NCI-H1048 (cell line): ENCODE results near the gene VAMP2.
A peak's percentile ranks its signal among the peaks of the same experiment; 100 is the strongest.

Experiments
- DNase-seq: peaks from one replicate; lab custom pipeline; 2025; lab: John Stamatoyannopoulos, UW

VAMP2 gene, protein sequence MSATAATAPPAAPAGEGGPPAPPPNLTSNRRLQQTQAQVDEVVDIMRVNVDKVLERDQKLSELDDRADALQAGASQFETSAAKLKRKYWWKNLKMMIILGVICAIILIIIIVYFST

DNA sequence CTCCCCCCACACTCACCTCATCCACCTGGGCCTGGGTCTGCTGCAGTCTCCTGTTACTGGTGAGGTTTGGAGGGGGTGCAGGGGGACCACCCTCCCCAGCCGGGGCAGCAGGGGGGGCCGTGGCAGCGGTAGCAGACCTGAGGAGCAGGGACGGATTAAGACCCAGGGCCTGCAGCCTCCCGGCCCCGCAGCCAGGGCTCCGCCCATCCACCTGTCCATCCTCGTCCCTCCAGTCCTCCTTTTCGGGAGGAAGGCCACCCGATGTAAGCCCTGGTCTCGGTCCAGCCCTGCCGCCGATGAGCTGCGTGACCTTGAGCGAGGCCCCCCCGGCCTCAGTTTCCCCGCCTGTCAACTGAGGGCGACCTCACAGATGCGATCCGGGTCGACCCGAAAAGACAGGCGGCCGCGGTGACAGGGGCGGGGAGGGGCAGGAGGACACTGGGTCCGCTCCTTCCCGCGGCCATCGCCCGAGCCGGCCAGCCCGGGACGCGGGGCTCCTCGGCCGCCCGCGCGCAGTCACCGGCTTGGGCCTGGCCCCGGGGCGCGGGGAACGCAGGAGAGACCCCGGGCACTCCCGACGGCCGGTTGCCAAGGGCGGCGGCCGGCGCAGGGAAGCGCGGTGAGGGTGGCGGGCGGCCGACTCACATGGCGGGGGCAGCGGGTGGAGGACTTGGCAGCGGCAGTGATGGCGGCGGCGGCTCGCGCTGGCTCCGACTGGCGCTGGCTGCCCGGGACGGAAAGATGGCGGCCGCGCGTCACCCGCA lies at the start of gene VAMP2:
TSS of gene VAMP2 (minus strand) at position 716 of the 764 bp plus-strand sequence. CDS start at position 647, 69 bp downstream.
- peak; percentile 44 for DNase-seq

DNA sequence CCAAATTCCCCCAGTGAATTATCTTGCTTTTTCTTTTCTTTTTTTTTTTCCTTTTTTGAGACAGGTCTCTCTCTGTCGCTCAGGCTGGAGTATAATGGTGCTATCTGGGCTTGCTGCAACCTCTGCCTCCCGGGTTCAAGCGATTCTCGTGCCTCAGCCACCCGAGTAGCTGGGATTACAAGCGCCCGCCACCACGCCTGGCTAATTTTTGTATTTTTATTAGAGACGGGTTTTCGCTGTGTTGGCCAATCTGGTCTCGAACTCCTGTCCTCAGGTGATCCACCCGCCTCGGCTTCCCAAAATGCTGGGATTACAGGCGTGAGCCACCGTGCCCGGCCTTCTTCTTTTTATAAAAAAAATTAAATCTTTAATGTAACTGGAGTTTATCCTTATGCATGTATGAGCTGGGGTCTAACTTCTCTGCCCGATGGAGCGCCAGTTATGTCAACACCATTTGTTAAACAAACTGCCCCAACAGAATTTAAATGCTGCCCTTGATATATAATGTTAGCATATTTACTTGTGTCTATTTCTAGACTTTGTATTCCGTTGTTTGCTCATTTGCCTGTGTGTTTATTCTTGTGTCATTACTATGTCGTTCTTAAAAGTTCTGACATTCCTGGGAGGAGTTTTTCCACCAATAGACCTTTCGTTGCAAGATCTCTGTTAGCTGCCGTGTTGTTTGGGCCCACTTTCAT lies 48.2 kb upstream of the VAMP2 start:
- no peak for DNase-seq

DNA sequence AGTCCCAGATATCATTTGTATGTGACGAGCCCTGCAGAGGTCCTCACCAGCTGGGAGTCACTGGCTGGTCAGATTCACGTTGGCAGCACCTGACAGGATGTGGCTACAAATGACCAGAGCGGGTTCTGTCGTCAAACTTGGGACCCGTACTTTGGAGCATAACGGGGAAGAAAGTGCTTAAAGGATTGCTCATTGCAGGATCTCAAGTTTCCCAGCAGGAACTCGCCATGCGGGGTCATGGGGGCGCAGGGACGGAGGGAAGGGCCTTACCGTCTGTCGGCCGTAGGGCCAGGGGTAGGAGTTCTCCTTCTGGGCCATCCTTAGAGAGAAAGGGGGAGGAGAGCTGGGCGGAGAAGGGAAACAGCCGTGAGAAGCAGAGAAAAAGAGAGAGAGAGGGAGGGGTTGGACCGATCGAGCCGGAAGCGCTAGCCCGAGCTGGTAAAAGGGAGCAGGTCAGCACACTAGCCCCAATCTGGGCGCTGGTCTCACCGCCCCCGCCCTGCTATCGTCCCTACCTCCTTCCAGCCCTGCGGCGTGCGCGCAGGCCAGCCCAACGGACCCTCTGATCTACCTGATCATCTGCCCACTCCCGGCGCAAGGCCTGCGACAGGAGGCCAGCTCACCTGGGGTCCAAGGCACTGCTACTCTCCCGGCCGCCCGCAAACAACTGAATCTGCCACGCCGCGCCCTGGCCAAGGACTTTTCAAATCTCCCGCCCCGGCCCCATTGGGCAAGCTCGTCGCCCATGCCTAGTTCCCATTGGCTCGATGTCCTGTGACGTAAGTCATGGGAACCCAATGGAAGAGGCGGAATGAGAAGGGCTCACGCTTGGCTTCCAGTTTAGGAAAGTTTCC lies 47.4 kb upstream of the VAMP2 start, which contains the start of gene AURKB:
TSS of gene AURKB (minus strand) at position 669 of the 854 bp plus-strand sequence. CDS start at position 318, 351 bp downstream.
- peak; percentile 92 for DNase-seq

DNA sequence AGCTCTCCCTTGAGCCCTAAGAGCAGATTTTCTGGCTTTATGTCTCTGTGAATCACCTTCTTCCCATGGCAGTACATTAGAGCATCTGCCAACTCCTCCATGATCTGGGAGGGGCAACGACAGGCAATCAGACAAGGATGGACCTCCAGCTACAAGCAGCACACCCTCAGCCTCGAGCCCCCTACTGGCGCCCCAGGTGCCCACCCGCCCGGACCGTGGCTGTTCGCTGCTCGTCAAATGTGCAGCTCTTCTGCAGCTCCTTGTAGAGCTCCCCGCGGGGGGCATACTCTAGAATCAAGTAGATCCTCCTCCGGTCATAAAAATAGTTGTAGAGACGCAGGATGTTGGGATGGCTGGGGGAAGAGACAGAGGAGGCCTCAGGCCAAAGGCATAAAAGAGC lies 43.8 kb upstream of the VAMP2 start:
- DNase-seq, result no peak

DNA sequence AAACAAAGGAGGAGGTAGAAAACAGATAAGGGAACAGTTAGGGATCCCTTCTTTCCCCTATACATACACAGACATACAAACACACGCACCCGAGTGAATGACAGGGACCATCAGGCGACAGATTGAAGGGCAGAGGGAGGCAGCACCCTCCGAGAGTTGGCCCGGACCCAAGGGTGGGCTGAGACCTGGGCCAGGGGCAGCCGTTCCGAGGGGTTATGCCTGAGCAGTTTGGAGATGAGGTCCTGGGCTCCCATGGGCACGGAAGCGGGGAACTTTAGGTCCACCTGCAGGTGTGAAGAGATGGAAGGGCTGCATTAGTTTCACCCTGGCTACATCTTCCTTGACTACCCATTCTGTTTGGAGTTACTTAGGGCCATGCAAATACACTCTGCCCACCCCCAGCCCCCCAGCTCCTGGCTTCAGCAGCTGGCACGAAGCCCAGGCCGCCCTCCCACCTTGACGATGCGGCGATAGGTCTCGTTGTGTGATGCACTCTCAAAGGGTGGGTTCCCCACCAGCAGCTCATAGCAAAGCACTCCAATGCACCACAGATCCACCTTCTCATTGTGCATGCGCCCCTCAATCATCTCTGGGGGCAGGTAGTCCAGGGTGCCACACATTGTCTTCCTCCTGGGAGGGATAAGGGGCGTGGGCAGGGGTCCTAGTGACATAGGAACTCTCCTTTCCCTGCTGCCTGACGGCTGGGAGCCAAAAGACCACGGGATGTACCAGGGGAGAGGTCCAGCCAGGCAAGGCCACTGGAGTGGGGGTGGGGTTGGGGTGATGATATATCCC lies 42.2 kb upstream of the VAMP2 start:
- no peak for DNase-seq

DNA sequence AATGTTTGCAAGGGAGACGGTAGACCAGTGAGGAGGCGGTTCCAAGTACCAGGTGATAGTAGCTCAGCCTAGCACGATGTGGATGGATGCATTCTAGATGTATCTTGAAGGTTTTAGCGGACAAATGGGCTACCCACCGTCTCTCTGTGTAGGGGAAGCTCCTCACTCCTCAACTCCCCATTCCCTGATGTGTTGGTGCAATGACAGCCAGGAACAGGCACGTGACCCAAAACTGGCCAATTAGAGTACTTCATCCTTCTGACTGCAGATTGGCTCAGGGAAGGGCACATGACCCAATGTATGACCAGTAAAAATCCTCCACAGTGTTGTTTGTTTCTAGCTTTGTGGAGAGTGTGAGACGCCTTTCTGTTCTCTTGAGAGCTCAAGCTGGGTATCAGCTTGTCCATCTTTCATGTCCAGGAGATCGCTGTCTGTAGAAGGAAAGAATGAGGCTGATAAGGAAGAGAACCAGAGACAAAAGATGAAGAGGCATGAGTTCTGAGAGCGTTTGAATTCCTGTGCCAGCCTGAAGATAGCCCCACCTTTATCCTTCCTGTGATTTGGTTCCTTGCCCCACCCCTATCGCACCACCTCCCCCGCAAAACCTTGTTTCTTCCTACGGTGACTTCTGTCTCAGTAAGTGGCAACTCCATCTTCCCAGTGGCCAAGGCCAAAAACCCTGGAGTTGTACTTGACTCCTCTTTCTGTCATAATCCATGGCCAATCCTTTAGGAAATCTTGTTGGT lies 29.5 kb upstream of the VAMP2 start:
- DNase-seq, result peak; percentile 64

DNA sequence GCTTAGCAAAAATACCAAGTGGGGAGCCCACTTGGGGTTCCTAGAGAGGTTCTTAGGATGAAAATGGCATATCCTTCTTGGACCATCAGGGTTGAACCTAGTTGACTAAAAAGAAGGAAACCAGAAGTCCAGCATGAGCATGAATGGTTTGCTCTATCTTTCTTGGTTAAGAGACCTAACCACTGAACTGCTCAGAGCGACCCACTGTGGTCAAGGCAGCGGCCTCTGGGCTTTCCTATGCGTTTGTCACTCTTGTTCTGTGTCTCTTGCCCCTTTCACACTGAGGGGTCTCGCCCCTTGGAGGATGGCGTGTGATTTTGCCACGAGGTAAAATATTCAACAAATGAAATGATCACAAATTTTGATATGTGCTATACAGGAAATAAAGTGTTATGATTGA lies 27.8 kb upstream of the VAMP2 start:
- no peak for DNase-seq

DNA sequence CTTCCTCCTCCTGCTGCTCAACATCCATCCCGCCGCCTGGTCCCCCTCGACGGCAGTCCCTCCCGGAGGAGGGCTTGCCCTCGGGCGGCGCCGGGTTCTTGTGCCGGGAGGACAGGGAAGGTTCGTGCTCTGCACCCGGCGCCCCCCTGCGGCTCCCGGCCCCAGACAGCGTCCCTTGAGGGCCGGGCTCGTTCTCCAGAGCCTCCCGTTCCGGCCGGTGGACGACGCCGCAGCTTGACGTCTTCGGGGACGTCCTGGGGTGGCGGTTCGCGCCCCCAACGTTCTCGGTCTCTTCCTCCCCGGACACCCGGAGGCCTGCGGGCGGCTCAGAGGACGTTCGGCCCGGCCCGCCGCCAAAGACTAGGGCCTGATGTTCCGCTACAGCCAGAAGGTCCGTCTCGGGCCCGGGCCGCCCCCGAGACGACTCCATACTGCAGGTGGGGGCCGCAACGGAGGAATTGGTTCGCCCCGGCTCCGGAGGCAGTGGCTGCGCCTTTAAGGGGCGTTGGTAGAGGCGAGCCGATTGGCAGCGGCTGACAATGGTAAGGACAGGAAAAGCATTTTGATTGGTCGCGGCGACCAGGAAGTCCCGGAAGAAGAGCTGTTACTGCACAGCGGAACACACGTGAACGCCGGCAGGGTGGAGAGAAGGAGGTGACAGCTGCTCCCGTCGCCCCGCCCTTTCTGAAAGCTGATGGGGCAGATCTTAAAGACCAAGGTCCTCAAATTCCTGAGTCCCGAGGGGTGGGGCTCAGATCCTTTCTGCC lies 27.1 kb upstream of the VAMP2 start, which contains the start of gene BORCS6:
TSS of gene BORCS6 (minus strand) at position 470 of the 767 bp plus-strand sequence. CDS start at position 430, 40 bp downstream.
- peak; percentile 83 for DNase-seq

DNA sequence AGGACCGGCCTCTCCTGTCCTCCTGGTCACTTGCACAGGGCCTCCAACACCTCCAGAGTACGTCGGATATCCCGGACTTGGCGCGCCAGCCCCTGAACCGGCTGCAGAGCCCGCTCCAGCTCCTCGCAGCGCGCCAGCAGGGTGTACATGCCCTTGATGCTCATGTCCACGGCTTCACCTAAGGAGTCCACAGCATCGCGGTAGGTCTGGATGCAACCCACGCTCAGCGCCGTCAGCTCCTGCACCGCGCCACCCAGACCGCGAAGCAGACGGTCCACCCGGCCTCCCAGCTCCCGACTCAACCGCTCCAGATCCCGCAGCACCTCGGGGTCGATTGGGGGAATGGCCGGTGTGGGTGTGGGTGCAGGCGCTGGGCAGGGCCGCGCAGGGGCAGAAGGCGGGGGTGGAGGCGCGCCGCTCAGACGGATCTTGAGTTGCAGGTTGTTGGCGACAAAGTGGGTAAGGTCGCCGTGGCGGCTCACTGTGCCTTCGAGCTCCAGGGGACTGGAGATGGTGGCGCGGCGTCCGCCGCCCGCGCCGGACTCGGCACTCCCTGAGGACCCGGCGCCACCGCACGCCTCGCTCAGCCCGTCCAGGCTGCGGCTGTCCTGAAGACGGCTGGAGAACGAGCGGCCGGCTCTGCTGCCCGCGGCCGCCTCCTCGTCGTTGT lies 26.4 kb upstream of the VAMP2 start:
- DNase-seq, result no peak

DNA sequence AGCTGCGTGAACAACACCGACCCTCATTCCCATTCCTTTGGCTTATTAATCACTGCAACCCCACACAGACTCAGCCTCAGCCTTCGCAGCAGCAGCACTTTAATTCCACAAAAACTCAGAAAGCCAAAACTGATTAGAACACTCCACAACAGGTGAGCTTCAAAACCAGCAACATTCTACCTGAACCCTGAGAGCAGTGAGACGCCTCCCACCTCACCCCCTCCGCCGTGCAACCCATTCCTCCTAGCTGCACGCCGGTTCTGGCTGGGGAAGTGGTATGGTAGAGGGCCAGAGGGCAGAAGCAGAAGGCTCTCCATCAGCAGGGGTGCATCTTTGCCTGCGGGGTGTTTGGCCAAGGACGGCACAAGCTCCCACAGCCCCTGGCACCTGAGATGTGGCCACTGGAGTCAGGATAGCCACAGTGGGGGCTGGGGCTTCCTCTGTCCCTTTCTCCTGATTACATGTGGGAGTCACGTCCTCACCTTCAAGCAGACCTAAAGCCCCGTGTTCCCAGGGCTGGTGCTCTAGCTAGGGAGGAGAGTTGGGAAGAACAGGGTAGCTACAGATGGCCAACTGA lies 25.6 kb upstream of the VAMP2 start:
- no peak for DNase-seq

DNA sequence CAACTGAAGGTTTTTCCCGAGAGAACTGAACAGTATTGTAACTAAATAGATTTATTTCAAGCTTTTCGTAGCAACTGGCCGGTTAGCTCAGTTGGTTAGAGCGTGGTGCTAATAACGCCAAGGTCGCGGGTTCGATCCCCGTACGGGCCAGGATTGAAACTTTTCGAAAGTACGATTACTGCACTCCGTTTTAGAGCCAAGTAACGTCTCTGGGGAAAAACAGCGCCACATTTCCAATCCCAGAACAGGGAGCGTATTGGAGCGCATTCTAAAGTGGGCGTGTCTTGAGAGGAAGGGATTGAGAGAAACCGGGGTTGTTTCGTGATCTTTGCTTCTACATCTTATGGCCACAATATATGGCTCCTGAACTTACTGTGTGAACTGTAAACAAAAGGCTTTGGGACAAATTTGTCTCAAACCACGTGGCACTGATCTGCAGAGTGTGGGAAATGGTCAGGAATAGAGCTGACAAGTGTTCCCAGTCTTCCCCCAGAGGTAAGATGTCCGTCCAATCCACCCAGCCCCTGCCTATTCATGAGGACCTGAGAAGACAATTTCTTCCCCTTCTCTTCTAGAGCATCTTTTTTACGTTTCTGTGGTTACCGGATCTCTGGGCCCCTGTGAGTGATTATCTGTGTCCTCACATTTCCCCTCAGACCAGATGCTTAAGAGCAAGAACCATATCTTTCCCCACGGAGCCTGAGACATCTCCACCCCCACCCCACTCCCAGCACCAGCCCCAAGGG lies 24.9 kb upstream of the VAMP2 start:
- DNase-seq, result peak; percentile 92

DNA sequence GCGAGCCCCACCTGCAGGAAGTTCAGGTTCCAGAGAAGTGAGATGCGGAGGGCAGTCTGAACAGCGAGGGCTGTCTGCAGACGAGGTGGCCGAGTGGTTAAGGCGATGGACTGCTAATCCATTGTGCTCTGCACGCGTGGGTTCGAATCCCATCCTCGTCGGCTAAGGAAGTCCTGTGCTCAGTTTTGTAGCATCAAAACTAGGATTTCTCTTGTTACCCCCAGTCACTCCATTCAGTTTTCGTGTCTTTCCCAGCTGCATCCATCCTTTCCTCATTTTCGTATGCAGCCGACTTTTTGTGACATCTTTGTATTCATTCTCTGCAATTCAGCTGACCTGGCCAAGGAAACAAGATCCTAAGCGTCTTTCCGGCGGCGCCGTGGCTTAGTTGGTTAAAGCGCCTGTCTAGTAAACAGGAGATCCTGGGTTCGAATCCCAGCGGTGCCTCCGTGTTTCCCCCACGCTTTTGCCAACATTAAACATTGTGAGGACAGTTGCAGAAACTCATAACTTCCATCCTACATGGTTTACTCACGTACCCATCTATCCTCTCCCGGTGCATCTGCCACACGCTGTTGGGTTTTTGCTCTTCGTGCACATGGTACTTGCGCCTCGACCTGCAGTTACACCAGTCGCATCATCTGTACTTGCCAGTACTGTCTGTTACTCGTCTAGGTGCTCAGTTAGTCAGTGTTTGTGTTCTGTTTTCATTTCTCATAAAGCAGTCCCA lies 24.2 kb upstream of the VAMP2 start:
- peak; percentile 86 for DNase-seq

DNA sequence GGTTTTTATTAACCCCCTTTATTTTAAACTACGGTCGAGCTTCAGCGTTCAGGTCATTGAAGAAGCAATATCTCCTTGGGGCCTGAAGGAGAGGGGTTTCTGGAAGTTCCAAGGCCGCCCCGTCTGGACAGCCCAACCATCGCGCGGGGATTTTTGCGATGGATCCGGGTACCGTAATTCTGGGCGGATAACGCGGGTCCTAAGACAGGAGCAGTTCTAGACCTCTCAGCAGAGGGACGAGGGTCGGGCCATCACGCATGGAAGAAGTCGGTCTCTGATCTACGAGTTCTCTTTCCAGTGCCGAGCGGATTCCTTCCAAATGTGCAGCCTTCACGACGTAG lies 23.7 kb upstream of the VAMP2 start:
- DNase-seq, result no peak

DNA sequence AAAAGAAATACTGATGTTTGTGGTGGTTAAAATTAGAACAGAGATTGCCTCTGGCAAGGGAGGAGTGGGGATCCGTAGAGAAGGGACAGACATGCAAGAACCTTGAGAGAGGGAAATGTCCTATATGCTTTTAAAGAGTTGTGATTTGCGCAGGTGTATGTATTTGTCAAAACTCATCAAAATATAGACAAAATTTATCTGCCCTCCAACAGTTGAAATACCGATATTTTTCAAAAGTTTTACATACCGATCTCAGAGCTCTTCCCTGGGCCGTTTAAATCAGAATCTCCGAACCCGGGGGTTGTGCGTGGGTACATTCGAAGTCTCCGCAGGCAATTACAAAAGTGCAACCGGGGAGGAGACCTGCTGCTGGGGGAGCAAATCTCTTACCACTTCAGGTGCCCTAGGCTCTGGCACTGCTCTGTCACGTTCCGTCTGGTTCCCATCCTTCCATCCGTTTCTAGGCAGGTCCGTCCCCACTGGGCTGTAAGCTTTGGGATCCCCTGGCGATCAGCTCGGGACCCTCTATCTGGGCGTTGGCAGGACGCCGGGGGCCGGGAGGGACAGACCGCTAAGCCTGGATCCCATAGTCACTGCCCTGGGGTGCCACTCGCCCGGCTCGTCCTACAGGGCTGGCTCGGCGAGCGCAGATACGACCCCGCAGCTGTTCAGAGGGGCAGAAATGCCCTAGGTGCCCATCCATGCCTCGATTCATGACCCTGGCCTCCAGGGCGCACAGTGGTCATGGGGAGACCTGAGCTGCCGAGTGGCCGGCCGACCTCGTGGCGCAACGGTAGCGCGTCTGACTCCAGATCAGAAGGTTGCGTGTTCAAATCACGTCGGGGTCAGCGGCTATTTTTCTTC lies 23.1 kb upstream of the VAMP2 start:
- peak; percentile 28 for DNase-seq

DNA sequence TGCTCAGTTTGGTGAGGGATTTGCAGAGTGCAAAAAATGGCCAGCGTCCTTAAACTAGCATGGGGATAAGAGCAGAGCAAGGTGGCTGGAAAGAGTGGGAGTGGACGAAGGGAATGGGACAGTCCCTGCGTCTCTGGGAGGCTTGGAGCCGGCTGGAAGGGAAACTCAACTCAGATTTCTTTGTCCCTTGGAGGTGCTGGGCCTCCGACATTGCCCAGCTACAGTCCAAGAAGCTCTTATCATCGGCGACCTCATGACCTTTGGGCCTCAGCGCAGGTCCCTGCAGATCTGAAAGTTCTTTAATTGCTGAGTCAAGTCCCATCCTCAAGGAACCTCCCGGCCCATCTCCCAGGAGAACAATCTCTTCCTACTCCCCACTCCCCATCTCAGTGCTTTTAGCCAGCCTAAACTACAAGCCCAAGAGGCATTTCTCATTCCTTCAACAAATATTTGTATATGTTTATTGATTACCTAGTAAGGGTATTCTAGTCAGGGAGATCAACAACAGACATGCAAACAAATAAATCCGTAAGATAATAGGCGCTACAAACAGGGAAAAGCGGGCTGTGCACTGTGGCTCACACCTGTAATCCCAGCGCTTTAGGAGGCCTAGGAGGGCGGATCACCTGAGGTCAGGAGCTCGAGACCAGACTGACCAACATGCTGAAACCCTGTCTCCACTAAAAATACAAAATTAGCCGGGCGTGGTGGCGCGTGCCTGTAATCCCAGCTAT lies 14.4 kb upstream of the VAMP2 start:
- no peak for DNase-seq
